ENCODE results near the gene GPR157.
"Not testable (repeated sequence)": the region's sequence is repeated elsewhere in the genome, so short reads cannot be mapped to it uniquely, and the experiment has no call there.

GPR157 gene

GRCh38 chr1:9126511-9126910 is 2.4 kb downstream of the GPR157 start:
- TF ChIP-seq CTCF (IDR thresholded peaks at IDR 0.05; ENCODE audit: extremely low read depth, insufficient read depth, missing control alignments): no peak
- in situ Hi-C loops (cut with MboI; ENCODE audit: low pct_unique_long_range_greater_than_20kb, low sequenced_read_pairs, unreplicated experiment): no loop called here
- DNase-seq (ENCODE audit: low spot score): no peak

GRCh38 chr1:9125847-9126246 is 3.1 kb downstream of the GPR157 start:
- DNase-seq (ENCODE audit: low spot score); in situ Hi-C loops (cut with MboI; ENCODE audit: low pct_unique_long_range_greater_than_20kb, low sequenced_read_pairs, unreplicated experiment): not testable (repeated sequence)

GRCh38 chr1:9125325-9125724 is 3.6 kb downstream of the GPR157 start:
- in situ Hi-C loops (cut with MboI; ENCODE audit: low pct_unique_long_range_greater_than_20kb, low sequenced_read_pairs, unreplicated experiment): no loop called here
- TF ChIP-seq CTCF (IDR thresholded peaks at IDR 0.05; ENCODE audit: extremely low read depth, insufficient read depth, missing control alignments): no peak
- DNase-seq (ENCODE audit: low spot score): no peak

GRCh38 chr1:9124389-9124788 is 4.5 kb downstream of the GPR157 start:
- DNase-seq (ENCODE audit: low spot score); in situ Hi-C loops (cut with MboI; ENCODE audit: low pct_unique_long_range_greater_than_20kb, low sequenced_read_pairs, unreplicated experiment): not testable (repeated sequence)

- in situ Hi-C loops (cut with MboI; ENCODE audit: low pct_unique_long_range_greater_than_20kb, low sequenced_read_pairs, unreplicated experiment); DNase-seq (ENCODE audit: low spot score): not testable (repeated sequence)
Measured at GRCh38 chr1:9123665-9124064, 5.2 kb downstream of the GPR157 start.

GRCh38 chr1:9121496-9122409 is 7.1 kb downstream of the GPR157 start:
- peak; percentile 76 for DNase-seq (ENCODE audit: low spot score)
- in situ Hi-C loops (cut with MboI; ENCODE audit: low pct_unique_long_range_greater_than_20kb, low sequenced_read_pairs, unreplicated experiment): no loop called here
- no peak for TF ChIP-seq CTCF (IDR thresholded peaks at IDR 0.05; ENCODE audit: extremely low read depth, insufficient read depth, missing control alignments)

- TF ChIP-seq CTCF (IDR thresholded peaks at IDR 0.05; ENCODE audit: extremely low read depth, insufficient read depth, missing control alignments): no peak
- no peak for DNase-seq (ENCODE audit: low spot score)
- in situ Hi-C loops (cut with MboI; ENCODE audit: low pct_unique_long_range_greater_than_20kb, low sequenced_read_pairs, unreplicated experiment): no loop called here
Measured at GRCh38 chr1:9120312-9120958, 8.5 kb downstream of the GPR157 start.

- no peak for TF ChIP-seq CTCF (IDR thresholded peaks at IDR 0.05; ENCODE audit: extremely low read depth, insufficient read depth, missing control alignments)
- in situ Hi-C loops (cut with MboI; ENCODE audit: low pct_unique_long_range_greater_than_20kb, low sequenced_read_pairs, unreplicated experiment): loop anchor here (10.0 kb wide), 1 partner anchor 75 kb away; no protein-coding TSS in a partner anchor
- DNase-seq (ENCODE audit: low spot score): no peak
Measured at GRCh38 chr1:9119745-9120144, 9.2 kb downstream of the GPR157 start.
